ENCODE results near the gene FADD. TPM values are rescaled to one million over a fixed set of nuclear protein-coding genes. Genes with fewer than 3 reads are reported as not detected.

The FADD gene
- total RNA-seq, 2 donors from 2014 or later = 9.1 to 14.2 TPM

GRCh38 chr11:70205766-70206165 is 2.7 kb downstream of the FADD start:
- Histone ChIP-seq H3K4me3 (no peak overlapping the region), H3K27me3 (no peaks in the 10 kb centered on the region), H3K4me1 (peaks cover 26% of the 10 kb centered on the region), H3K27ac (no peak overlapping the region), H3K9me3 (no peaks in the 10 kb centered on the region), H3K36me3 (replicated peaks in 1 of 2; ENCODE audit: insufficient read depth in 1 of 2, low read depth in 2 of 2) (peaks cover 3 to 4% of the 10 kb centered on the region in 2 donors)
- intact Hi-C loops (cut with DNase I) = no loop called here
- ATAC-seq (no peak), DNase-seq (no peak)
- no peak for TF ChIP-seq POLR2A (IDR thresholded peaks at IDR 0.05)
- TF ChIP-seq, protein P1, sequence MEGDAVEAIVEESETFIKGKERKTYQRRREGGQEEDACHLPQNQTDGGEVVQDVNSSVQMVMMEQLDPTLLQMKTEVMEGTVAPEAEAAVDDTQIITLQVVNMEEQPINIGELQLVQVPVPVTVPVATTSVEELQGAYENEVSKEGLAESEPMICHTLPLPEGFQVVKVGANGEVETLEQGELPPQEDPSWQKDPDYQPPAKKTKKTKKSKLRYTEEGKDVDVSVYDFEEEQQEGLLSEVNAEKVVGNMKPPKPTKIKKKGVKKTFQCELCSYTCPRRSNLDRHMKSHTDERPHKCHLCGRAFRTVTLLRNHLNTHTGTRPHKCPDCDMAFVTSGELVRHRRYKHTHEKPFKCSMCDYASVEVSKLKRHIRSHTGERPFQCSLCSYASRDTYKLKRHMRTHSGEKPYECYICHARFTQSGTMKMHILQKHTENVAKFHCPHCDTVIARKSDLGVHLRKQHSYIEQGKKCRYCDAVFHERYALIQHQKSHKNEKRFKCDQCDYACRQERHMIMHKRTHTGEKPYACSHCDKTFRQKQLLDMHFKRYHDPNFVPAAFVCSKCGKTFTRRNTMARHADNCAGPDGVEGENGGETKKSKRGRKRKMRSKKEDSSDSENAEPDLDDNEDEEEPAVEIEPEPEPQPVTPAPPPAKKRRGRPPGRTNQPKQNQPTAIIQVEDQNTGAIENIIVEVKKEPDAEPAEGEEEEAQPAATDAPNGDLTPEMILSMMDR (IDR thresholded peaks at IDR 0.05) = no peak
- WGBS, 2 donors = 70 to 89% methylated on average over 7 of the region's 7 CpGs

DNA sequence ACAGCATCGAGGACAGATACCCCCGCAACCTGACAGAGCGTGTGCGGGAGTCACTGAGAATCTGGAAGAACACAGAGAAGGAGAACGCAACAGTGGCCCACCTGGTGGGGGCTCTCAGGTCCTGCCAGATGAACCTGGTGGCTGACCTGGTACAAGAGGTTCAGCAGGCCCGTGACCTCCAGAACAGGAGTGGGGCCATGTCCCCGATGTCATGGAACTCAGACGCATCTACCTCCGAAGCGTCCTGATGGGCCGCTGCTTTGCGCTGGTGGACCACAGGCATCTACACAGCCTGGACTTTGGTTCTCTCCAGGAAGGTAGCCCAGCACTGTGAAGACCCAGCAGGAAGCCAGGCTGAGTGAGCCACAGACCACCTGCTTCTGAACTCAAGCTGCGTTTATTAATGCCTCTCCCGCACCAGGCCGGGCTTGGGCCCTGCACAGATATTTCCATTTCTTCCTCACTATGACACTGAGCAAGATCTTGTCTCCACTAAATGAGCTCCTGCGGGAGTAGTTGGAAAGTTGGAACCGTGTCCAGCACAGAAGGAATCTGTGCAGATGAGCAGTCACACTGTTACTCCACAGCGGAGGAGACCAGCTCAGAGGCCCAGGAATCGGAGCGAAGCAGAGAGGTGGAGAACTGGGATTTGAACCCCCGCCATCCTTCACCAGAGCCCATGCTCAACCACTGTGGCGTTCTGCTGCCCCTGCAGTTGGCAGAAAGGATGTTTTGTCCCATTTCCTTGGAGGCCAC is 3.3 kb downstream of the FADD start:
- H3K36me3 ChIP-seq (replicated peaks in 1 of 2; ENCODE audit: insufficient read depth in 1 of 2, low read depth in 2 of 2) = peaks cover 3 to 4% of the 10 kb centered on the region in 2 donors
- intact Hi-C loops (cut with DNase I) = no loop called here
- H3K9me3 ChIP-seq = no peaks in the 10 kb centered on the region
- no peak for TF ChIP-seq POLR2A (IDR thresholded peaks at IDR 0.05)
- TF ChIP-seq, protein P1 (IDR thresholded peaks at IDR 0.05) = no peak
- 95% methylated on average over 14 to 22 of the region's 22 CpGs for whole genome bisulfite sequencing, 2 donors
- ATAC-seq (no peak), DNase-seq (no peak)
- H3K27me3 ChIP-seq = no peaks in the 10 kb centered on the region
- H3K4me3 ChIP-seq = no peak overlapping the region
- peaks cover 26% of the 10 kb centered on the region for H3K4me1 ChIP-seq
- H3K27ac ChIP-seq = no peak overlapping the region

DNA sequence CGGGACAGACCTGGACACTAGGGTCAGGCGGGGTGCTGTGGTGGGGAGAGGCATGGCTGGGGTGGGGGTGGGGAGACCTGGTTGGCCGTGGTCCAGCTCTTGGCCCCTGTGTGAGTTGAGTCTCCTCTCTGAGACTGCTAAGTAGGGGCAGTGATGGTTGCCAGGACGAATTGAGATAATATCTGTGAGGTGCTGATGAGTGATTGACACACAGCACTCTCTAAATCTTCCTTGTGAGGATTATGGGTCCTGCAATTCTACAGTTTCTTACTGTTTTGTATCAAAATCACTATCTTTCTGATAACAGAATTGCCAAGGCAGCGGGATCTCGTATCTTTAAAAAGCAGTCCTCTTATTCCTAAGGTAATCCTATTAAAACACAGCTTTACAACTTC is 3.9 kb downstream of the FADD start:
- intact Hi-C loops (cut with DNase I) = no loop called here
- Histone ChIP-seq H3K9me3 (no peaks in the 10 kb centered on the region), H3K4me3 (no peak overlapping the region), H3K36me3 (replicated peaks in 1 of 2; ENCODE audit: insufficient read depth in 1 of 2, low read depth in 2 of 2) (peaks cover 3 to 4% of the 10 kb centered on the region in 2 donors), H3K4me1 (peaks cover 26% of the 10 kb centered on the region), H3K27ac (no peak overlapping the region), H3K27me3 (no peaks in the 10 kb centered on the region)
- no peak for ATAC-seq
- DNase-seq = no peak
- TF ChIP-seq, protein P1 (IDR thresholded peaks at IDR 0.05) = no peak
- TF ChIP-seq POLR2A (IDR thresholded peaks at IDR 0.05) = no peak
- WGBS, 2 donors = 72 to 77% methylated on average over 5 to 6 of the region's 6 CpGs

- Histone ChIP-seq H3K27me3 (no peaks in the 10 kb centered on the region), H3K4me3 (no peak overlapping the region), H3K9me3 (no peaks in the 10 kb centered on the region), H3K4me1 (peaks cover 23% of the 10 kb centered on the region), H3K27ac (no peak overlapping the region), H3K36me3 (replicated peaks in 1 of 2; ENCODE audit: insufficient read depth in 1 of 2, low read depth in 2 of 2) (peaks cover 3 to 4% of the 10 kb centered on the region in 2 donors)
- 79 to 83% methylated on average over 15 of the region's 15 CpGs for WGBS, 2 donors
- ATAC-seq (no peak), DNase-seq (no peak)
- TF ChIP-seq, protein P1 (IDR thresholded peaks at IDR 0.05) = no peak
- TF ChIP-seq POLR2A (IDR thresholded peaks at IDR 0.05) = no peak
- intact Hi-C loops (cut with DNase I) = no loop called here
Measured at GRCh38 chr11:70207531-70208131, 4.5 kb downstream of the FADD start.

Data from body of pancreas (tissue), 4 donors.